Activated B cell treated with CpG ODN at 0.5 μM for 24 hours (primary cell): ENCODE measurements around the gene KCNAB2. TPM values are rescaled to one million over a fixed set of nuclear protein-coding genes. Genes with fewer than 3 reads are reported as not detected.

ENCODE experiments used
- ATAC-seq: fragments of 200-7000 bp; cut with Tn5 transposase; one replicate; pipeline ENCODE4 v1.10.0; 2021; ENCODE audit warnings: low read depth, mild to moderate bottlenecking, moderate library complexity
- CTCF ChIA-PET: fragments of 350-600 bp; sonication (Branson Sonifier 250); formaldehyde crosslinking; loops from one replicate; lab custom pipeline; 2021; ENCODE audit warnings: antibody characterized with exemption; lab: Charles Lee
- POLR2A ChIA-PET: fragments of 350-600 bp; sonication (Branson Sonifier 250); formaldehyde crosslinking; loops from one replicate; lab custom pipeline; 2021; ENCODE audit warnings: antibody characterized with exemption; lab: Charles Lee
- DNase-seq: peaks from one replicate; pipeline ENCODE4 v3.0.0; 2022
- H3K27ac Mint-ChIP-seq: one replicate; pipeline ENCODE4 v1.8.0; 2020; ENCODE audit warnings: mixed read lengths
- H3K27me3 Mint-ChIP-seq: one replicate; pipeline ENCODE4 v1.8.0; 2021; ENCODE audit warnings: mixed read lengths
- H3K36me3 Mint-ChIP-seq: one replicate; pipeline ENCODE4 v1.8.0; 2021; ENCODE audit warnings: low read depth, mixed read lengths
- H3K4me1 Mint-ChIP-seq: one replicate; pipeline ENCODE4 v1.8.0; 2021; ENCODE audit warnings: mixed read lengths
- H3K4me3 Mint-ChIP-seq: one replicate; pipeline ENCODE4 v1.8.0; 2020; ENCODE audit warnings: mild to moderate bottlenecking, mixed read lengths
- H3K9me3 Mint-ChIP-seq: one replicate; pipeline ENCODE4 v1.8.0; 2020; ENCODE audit warnings: mixed read lengths
- intact Hi-C: fragments of 100-400 bp; cut with micrococcal nuclease; formaldehyde crosslinking; loops from one replicate; pipeline ENCODE4 v1.15.1; 2024
- total RNA-seq: library from RNA; stranded (reverse); gene quantifications from 2 replicates; pipeline ENCODE4 v1.2.3, GENCODE V29; 2022
- TF ChIP-seq, protein P1 (sequence below): fragments of 200-600 bp; IDR thresholded peaks from one replicate; pipeline ENCODE4 v1.8.0; 2022; ENCODE audit warnings: antibody characterized with exemption, mild to moderate bottlenecking

KCNAB2 gene
- total RNA-seq, 1 donor from 2014 or later = 121 TPM

DNA sequence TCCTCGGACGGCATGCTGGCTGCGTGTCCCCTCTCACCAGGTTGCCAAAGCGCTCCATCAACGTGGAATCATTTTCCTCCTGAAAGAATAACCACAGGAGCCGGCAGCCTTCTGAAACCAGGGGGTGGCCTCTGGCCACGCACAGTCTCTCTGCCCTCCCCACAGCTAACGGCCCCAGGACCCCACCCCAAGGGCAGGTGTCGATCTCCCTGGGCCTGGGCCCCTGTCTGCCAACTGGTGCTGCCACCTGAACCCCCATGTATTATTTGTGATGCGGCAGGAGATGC, 46.1 kb downstream of the KCNAB2 start:
- no peak overlapping the region for H3K4me3 Mint-ChIP-seq

GRCh38 chr1:6092211-6092610, 46.5 kb downstream of the KCNAB2 start:
- no peak for ATAC-seq
- H3K4me3 Mint-ChIP-seq = no peak overlapping the region
- no peaks in the 10 kb centered on the region for H3K9me3 Mint-ChIP-seq
- H3K27me3 Mint-ChIP-seq = no peaks in the 10 kb centered on the region
- intact Hi-C loops = no loop called here
- ChIA-PET POLR2A (no interaction called here), CTCF (no interaction called here)
- peaks cover 51% of the 10 kb centered on the region for H3K36me3 Mint-ChIP-seq
- DNase-seq = no peak
- TF ChIP-seq, protein P1, sequence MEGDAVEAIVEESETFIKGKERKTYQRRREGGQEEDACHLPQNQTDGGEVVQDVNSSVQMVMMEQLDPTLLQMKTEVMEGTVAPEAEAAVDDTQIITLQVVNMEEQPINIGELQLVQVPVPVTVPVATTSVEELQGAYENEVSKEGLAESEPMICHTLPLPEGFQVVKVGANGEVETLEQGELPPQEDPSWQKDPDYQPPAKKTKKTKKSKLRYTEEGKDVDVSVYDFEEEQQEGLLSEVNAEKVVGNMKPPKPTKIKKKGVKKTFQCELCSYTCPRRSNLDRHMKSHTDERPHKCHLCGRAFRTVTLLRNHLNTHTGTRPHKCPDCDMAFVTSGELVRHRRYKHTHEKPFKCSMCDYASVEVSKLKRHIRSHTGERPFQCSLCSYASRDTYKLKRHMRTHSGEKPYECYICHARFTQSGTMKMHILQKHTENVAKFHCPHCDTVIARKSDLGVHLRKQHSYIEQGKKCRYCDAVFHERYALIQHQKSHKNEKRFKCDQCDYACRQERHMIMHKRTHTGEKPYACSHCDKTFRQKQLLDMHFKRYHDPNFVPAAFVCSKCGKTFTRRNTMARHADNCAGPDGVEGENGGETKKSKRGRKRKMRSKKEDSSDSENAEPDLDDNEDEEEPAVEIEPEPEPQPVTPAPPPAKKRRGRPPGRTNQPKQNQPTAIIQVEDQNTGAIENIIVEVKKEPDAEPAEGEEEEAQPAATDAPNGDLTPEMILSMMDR = no peak
- H3K27ac Mint-ChIP-seq = no peak overlapping the region
- no peaks in the 10 kb centered on the region for H3K4me1 Mint-ChIP-seq

More for the DNA sequence above, 46.1 kb downstream of the KCNAB2 start:
- H3K9me3 Mint-ChIP-seq = no peaks in the 10 kb centered on the region
- H3K4me1 Mint-ChIP-seq = no peaks in the 10 kb centered on the region
- H3K36me3 Mint-ChIP-seq = peaks cover 53% of the 10 kb centered on the region
- ATAC-seq = no peak
- intact Hi-C loops = no loop called here
- H3K27ac Mint-ChIP-seq = no peak overlapping the region
- H3K27me3 Mint-ChIP-seq = no peaks in the 10 kb centered on the region
- TF ChIP-seq, protein P1 = no peak
- DNase-seq = no peak
- CTCF ChIA-PET = no interaction called here
- POLR2A ChIA-PET = no interaction called here

DNA sequence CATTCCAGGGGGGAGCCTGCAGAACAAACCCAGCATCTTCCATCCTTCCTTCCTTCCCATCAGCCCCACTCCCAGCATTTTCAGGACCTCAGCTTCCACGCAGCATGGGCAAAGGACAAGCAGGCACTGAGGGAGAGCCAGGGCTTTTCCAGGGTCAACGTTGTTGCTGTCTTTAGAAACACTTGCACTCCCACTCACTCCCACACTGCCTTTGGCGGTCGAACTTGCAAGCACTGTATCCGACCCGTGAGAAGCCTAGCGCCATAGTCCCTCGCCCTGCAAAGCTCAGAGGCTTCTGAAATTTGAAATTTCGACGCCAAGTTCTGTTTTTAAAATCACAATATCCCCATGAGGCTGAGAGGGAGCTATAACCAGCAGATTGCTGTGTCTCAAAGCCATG, 47.4 kb downstream of the KCNAB2 start:
- H3K27me3 Mint-ChIP-seq = no peaks in the 10 kb centered on the region
- no peaks in the 10 kb centered on the region for H3K4me1 Mint-ChIP-seq
- intact Hi-C loops = no loop called here
- H3K27ac Mint-ChIP-seq = no peak overlapping the region
- H3K36me3 Mint-ChIP-seq = peaks cover 57% of the 10 kb centered on the region
- ChIA-PET CTCF (no interaction called here), POLR2A (no interaction called here)
- no peak for DNase-seq
- TF ChIP-seq, protein P1 = no peak
- no peak for ATAC-seq
- H3K4me3 Mint-ChIP-seq = no peak overlapping the region
- H3K9me3 Mint-ChIP-seq = no peaks in the 10 kb centered on the region

DNA sequence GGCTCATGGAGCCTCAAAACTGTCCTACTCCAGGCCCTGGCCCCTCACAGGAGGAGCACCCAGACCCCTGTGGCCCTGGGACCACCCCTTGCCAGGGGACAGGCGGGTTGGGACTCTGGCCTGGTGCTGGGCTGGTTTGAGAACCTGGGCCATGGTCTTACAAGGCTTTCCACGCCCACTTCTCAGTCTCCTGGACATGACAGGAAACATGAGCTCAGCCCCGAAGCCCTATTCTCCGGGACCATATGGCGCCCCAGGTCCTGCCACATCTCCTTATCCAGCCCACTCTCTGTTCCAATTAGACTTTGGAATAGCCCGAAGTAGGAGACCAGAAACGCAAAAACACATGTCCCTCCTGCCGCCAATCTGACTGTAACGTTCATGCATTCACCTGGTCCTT, 47.9 kb downstream of the KCNAB2 start:
- intact Hi-C loops = no loop called here
- H3K36me3 Mint-ChIP-seq = peaks cover 63% of the 10 kb centered on the region
- ChIA-PET CTCF (no interaction called here), POLR2A (no interaction called here)
- DNase-seq (no peak), ATAC-seq (no peak)
- no peak overlapping the region for H3K27ac Mint-ChIP-seq
- H3K4me3 Mint-ChIP-seq = no peak overlapping the region
- H3K9me3 Mint-ChIP-seq = no peaks in the 10 kb centered on the region
- no peaks in the 10 kb centered on the region for H3K27me3 Mint-ChIP-seq
- TF ChIP-seq, protein P1 = no peak
- no peaks in the 10 kb centered on the region for H3K4me1 Mint-ChIP-seq

- Mint-ChIP-seq H3K4me1 (no peaks in the 10 kb centered on the region), H3K36me3 (peaks cover 60% of the 10 kb centered on the region), H3K9me3 (no peaks in the 10 kb centered on the region), H3K27me3 (no peaks in the 10 kb centered on the region), H3K4me3 (no peak overlapping the region), H3K27ac (no peak overlapping the region)
- ATAC-seq = no peak
- ChIA-PET POLR2A (no interaction called here), CTCF (no interaction called here)
- intact Hi-C loops = no loop called here
- TF ChIP-seq, protein P1 = no peak
- DNase-seq = no peak
These were observed 48.6 kb downstream of the KCNAB2 start for GRCh38 chr1:6094246-6094645.
